OCI-LY3 (cell line): Measurements from ENCODE around the gene RAB3GAP1.

ENCODE experiments used
- H2AFZ ChIP-seq: fragments of 200-600, 300-600 bp; shearing (Covaris generic); 2 replicates; pipeline ENCODE4 v1.6.0; 2014; ENCODE audit warnings: antibody characterized with exemption, low read depth, low read length
- H3K27ac ChIP-seq: fragments of 200-600, 300-600 bp; sonication (generic); 2 replicates; pipeline ENCODE4 v1.5.1; 2014; ENCODE audit warnings: mild to moderate bottlenecking, low read length, moderate library complexity, mixed read lengths
- H3K27me3 ChIP-seq: fragments of 200-600, 300-600 bp; sonication (generic); 2 replicates; pipeline ENCODE4 v1.6.1; 2014; ENCODE audit warnings: low read depth, low read length, mixed read lengths
- H3K36me3 ChIP-seq: fragments of 200-600, 300-600 bp; sonication (generic); replicated peaks from 2 replicates; pipeline ENCODE3; 2014; ENCODE audit warnings: low read depth, low read length, mixed read lengths
- H3K4me1 ChIP-seq: fragments of 300-600, 200-600 bp; sonication (generic); 2 replicates; pipeline ENCODE4 v1.6.1; 2014; ENCODE audit warnings: low read length, mixed read lengths
- H3K4me2 ChIP-seq: fragments of 200-600, 300-600 bp; sonication (generic); 2 replicates; pipeline ENCODE4 v1.6.1; 2014; ENCODE audit warnings: low read length, mixed read lengths
- H3K4me3 ChIP-seq: fragments of 300-600, 200-600 bp; sonication (generic); 2 replicates; pipeline ENCODE4 v1.5.1; 2014; ENCODE audit warnings: antibody characterized with exemption, mild to moderate bottlenecking, low read length, moderate library complexity
- H3K79me2 ChIP-seq: fragments of 300-600, 200-600 bp; shearing (Covaris generic); 2 replicates; pipeline ENCODE4 v1.6.1; 2014; ENCODE audit warnings: mild to moderate bottlenecking, low read length, mixed read lengths
- H3K9ac ChIP-seq: fragments of 300-600, 200-600 bp; shearing (Covaris generic); 2 replicates; pipeline ENCODE4 v1.6.0; 2014; ENCODE audit warnings: mild to moderate bottlenecking, low read length, moderate library complexity
- H3K9me3 ChIP-seq: fragments of 200-600, 300-600 bp; shearing (Covaris generic); 2 replicates; pipeline ENCODE4 v1.6.1; 2014; ENCODE audit warnings: low read length, mixed read lengths; ENCODE audit not compliant: insufficient read depth
- H4K20me1 ChIP-seq: fragments of 200-600, 300-600 bp; sonication (generic); 2 replicates; pipeline ENCODE4 v1.6.1; 2016; ENCODE audit warnings: low read length, mixed read lengths; ENCODE audit not compliant: insufficient read depth
- EZH2phosphoT487 ChIP-seq: fragments of 200-600 bp; shearing (Covaris generic); IDR thresholded peaks from 2 replicates; pipeline ENCODE4 v1.6.1; 2018; ENCODE audit warnings: antibody characterized with exemption, mixed run types, low read depth
- TF ChIP-seq, protein P1 (sequence below): fragments of 200-600, 300-600 bp; sonication (generic); IDR thresholded peaks from 2 replicates; pipeline ENCODE4 v1.5.1; 2014; ENCODE audit warnings: antibody characterized with exemption, low read length, low read depth

RAB3GAP1 gene

DNA sequence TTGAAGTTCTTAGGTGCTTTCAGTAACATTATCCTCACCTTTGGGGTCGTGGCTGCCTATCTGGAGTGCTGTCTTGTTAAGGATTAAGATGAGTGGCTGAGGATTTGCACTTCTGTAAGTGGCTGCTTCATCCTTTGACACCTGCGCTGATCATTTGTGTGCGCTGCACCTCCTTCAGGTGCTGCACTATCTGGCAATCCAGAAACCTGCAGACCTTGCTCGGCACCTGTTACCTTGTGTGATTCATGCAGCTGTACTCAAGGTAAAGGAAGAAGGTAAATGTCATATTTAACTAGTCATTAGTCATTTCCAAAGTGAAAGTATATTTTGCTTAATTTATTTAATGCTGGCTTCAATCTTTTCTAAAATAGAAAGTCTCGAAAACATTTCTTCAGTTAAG lies 110.3 kb downstream of the RAB3GAP1 start:
- Histone ChIP-seq H3K4me2 (peak overlapping the region; percentile 48), H3K4me1 (peaks cover 21% of the 10 kb centered on the region), H4K20me1 (0 out of 2 replicates have a peak, but pooled peaks cover 7% of the 10 kb centered on the region), H3K4me3 (0 out of 2 replicates have a peak overlapping the region, but pooled peaks have one; percentile 22), H3K27ac (no peak overlapping the region), H3K27me3 (no peaks in the 10 kb centered on the region), H3K9me3 (no peaks in the 10 kb centered on the region), H2AFZ (no peak overlapping the region), H3K9ac (no peak overlapping the region), H3K79me2 (no peaks in the 10 kb centered on the region), H3K36me3 (peaks cover 33% of the 10 kb centered on the region)
- TF ChIP-seq, protein P1, sequence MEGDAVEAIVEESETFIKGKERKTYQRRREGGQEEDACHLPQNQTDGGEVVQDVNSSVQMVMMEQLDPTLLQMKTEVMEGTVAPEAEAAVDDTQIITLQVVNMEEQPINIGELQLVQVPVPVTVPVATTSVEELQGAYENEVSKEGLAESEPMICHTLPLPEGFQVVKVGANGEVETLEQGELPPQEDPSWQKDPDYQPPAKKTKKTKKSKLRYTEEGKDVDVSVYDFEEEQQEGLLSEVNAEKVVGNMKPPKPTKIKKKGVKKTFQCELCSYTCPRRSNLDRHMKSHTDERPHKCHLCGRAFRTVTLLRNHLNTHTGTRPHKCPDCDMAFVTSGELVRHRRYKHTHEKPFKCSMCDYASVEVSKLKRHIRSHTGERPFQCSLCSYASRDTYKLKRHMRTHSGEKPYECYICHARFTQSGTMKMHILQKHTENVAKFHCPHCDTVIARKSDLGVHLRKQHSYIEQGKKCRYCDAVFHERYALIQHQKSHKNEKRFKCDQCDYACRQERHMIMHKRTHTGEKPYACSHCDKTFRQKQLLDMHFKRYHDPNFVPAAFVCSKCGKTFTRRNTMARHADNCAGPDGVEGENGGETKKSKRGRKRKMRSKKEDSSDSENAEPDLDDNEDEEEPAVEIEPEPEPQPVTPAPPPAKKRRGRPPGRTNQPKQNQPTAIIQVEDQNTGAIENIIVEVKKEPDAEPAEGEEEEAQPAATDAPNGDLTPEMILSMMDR, result no peak
- no peak for TF ChIP-seq EZH2phosphoT487

DNA sequence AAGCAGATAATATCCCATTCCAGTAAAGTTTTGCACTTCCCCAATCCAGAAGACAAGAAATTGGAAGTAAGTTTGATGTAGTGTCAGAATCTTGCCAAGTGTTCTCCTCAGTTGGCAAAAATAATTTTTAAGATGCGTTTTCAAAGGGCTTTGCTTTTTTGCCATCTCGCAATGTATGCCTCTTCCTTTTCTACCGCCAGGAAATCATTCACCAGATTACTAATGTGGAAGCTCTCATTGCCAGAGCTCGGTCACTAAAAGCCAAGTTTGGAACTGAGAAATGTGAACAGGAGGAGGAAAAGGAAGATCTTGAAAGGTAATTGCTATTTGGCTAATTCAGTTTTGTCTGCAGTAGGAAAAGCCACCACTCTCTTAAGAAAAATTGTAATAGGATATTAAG lies 110.7 kb downstream of the RAB3GAP1 start:
- no peaks in the 10 kb centered on the region for H3K9me3 ChIP-seq
- no peak overlapping the region for H3K4me3 ChIP-seq
- 0 out of 2 replicates have a peak overlapping the region, but pooled peaks have one; percentile 7 for H3K27ac ChIP-seq
- H3K27me3 ChIP-seq, result no peaks in the 10 kb centered on the region
- H2AFZ ChIP-seq, result no peak overlapping the region
- 0 out of 2 replicates have a peak, but pooled peaks cover 7% of the 10 kb centered on the region for H4K20me1 ChIP-seq
- peak overlapping the region; percentile 48 for H3K4me2 ChIP-seq
- H3K4me1 ChIP-seq, result peaks cover 21% of the 10 kb centered on the region
- no peaks in the 10 kb centered on the region for H3K79me2 ChIP-seq
- TF ChIP-seq, protein P1, result no peak
- TF ChIP-seq EZH2phosphoT487, result no peak
- peaks cover 33% of the 10 kb centered on the region for H3K36me3 ChIP-seq
- no peak overlapping the region for H3K9ac ChIP-seq

DNA sequence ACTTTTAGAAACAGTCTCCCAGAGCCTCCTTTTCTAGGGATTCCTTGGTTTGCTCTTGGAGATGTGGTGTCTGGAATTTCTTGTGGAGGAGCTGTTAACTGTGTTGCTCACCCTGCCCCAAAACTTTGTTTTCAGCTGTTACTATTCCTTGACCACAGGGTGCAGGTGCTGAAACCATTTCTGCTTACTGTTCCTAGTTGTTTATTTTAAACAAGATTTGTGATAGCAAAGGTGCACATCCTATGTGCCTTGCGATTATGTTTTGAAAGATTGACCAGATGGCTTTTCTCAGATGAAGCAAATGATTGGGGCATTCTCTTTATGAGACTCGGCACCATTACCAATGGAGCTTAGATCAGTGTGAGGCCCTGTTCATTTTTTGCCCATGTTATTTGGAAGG lies 111.2 kb downstream of the RAB3GAP1 start:
- H2AFZ ChIP-seq, result no peak overlapping the region
- H3K27ac ChIP-seq, result no peak overlapping the region
- H3K4me2 ChIP-seq, result peak overlapping the region; percentile 48; the same call in 1 of the 2 replicates
- no peaks in the 10 kb centered on the region for H3K27me3 ChIP-seq
- no peaks in the 10 kb centered on the region for H3K79me2 ChIP-seq
- TF ChIP-seq, protein P1, result no peak
- TF ChIP-seq EZH2phosphoT487, result no peak
- peaks cover 21% of the 10 kb centered on the region for H3K4me1 ChIP-seq
- H3K9ac ChIP-seq, result no peak overlapping the region
- H3K36me3 ChIP-seq, result peaks cover 28% of the 10 kb centered on the region
- no peaks in the 10 kb centered on the region for H3K9me3 ChIP-seq
- no peak overlapping the region for H3K4me3 ChIP-seq
- 0 out of 2 replicates have a peak, but pooled peaks cover 7% of the 10 kb centered on the region for H4K20me1 ChIP-seq

DNA sequence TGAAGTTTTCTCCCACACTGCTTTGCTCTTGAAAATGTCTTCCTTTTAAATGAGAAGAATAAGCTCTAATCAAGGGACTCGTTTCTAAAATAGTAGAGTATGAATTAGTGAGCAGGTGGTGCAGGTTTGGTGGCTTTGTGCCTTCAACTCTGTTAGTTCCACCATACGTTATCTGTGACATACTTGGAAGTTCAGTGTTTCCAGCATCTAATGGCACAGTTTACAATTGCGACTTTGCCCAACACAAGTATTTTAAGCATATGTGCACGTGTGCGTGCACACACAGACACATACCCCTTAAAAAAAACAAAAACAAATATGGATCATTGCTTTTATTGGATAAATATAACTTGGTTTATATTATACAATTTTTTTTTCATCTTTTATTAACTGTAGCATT lies 111.8 kb downstream of the RAB3GAP1 start:
- H4K20me1 ChIP-seq, result 0 out of 2 replicates have a peak, but pooled peaks cover 7% of the 10 kb centered on the region
- H3K4me3 ChIP-seq, result no peak overlapping the region
- no peak overlapping the region for H2AFZ ChIP-seq
- peaks cover 26% of the 10 kb centered on the region for H3K36me3 ChIP-seq
- no peak overlapping the region for H3K9ac ChIP-seq
- peaks cover 21% of the 10 kb centered on the region for H3K4me1 ChIP-seq
- no peaks in the 10 kb centered on the region for H3K79me2 ChIP-seq
- TF ChIP-seq EZH2phosphoT487, result no peak
- TF ChIP-seq, protein P1, result no peak
- H3K27ac ChIP-seq, result no peak overlapping the region
- H3K27me3 ChIP-seq, result no peaks in the 10 kb centered on the region
- no peaks in the 10 kb centered on the region for H3K9me3 ChIP-seq
- no peak overlapping the region for H3K4me2 ChIP-seq
